HG02885 (cell line): ENCODE data around the gene RNASEH2B.

Experiments used
- ATAC-seq: cut with Tn5 transposase; IDR thresholded peaks from one replicate; pipeline ENCODE4 v1.9.1; 2021; ENCODE audit warnings: mild to moderate bottlenecking; ENCODE audit not compliant: unreplicated experiment, poor library complexity

The RNASEH2B gene

DNA sequence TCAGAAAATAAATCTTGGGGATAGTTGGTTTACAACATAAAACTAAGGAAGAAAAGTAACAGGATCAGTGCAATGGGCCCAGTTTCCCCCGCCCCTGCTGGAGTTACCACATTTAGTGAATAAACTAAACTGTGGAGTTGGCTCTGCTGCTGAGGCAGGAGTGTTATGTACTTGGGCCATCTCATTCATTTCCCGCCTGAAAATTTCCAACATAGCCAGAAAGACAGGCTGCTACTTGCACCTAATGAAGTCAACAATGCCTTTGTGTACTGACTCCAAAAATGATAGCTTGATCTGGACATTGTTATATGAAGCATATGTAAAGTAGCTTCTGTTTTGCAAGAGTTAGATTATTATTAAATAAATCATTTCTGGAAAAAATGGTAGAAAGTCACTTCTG, 7.9 kb upstream of the RNASEH2B start:
- ATAC-seq = no peak

DNA sequence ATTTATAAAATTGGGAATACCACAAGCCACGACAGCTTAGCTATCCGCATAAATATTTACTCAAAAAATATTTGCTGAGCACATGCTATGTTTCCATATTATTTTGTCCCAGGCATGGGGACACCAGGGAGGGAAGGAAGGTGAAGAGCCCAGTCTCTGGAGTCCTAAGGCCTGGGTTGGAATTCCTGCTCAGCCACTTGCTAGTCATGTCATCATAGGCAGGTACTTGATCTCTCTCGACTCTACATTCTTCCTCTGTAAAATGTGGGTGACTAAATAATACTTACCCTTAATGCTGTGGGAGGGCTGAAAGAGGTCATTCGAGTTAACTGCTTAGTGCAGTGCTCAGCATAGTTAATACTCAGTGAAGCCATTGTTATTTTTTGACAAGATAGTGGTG, 4.3 kb upstream of the RNASEH2B start:
- ATAC-seq = no peak

DNA sequence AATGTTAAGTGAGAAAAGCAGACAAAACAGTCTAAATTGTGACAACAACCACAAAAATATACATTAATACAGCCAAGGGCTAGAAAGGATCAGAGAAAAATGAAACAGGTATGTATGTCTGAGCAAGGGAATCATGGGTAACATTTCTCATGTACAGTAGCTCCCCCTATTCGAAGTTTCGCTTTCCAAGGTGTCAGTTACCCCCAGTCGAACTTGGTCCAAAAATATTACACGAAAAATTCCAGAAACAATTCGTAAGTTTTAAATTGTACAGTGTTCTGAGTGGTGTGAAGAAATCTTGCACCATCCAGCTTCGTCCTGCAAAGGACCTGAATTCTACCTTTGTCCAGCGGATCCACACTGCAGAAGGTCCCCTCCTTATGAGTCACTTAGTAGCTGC, 1.8 kb upstream of the RNASEH2B start:
- ATAC-seq = no peak

DNA sequence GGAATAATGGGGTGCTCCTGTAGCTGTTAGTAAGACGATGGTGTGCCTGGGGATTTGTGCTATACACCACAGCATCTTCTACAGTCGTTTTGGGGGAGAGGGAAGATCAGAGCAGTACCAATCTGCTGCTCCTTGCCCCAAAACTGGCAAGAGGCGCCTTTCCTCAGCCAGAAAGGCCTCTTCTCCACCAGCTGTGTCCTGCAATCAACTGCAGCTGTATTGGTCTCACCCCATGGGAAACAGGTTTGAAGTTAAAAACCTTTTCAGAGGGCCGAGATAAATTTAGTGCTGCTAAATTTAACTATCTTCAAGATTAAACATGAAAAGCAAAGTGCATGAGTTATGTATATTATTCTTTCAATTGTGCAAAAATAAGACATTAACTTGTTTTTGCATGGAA, 1.2 kb upstream of the RNASEH2B start:
- no peak for ATAC-seq

DNA sequence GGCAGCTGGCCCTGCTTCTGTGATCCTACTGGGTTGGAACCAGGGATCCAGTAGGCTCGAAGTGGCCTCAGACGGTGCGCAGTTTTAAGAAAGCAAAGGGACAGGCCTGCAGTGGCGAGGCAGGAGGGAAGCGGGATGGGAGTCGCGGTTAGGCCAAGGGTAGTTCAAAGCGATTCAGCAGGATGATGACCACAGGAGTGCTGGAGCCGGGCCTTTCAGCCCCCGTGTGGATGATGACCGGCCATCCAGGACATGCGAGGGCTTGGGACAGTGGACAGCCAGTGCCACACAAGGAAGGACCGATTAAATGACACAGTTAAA, 854 bp downstream of the RNASEH2B start:
- ATAC-seq = peak; percentile 1

DNA sequence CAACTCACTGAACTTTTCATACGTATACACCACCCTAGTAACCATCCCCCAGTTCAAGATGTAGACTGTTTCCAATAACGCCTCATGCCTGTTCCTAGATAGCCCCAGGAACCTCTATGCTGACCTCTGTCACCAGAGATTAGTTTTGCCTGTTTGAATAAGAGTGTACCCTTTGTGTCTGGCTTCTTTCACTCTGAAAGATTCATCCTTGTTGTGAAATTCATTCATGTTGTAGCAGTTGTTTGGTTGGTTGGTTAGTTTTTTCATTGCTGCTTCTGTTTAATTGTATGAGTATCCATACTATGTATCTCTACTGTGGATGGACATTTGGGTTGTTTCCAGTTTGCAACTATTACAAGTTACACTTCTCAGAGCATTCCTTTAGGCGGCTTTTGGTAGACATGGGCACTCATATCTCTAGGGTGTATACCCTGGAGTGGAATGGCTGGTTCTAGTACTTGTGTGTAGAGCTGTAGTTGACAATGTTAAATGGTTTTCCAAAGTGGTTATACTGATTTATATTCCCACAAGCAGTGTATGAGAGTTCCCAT, 1.6 kb downstream of the RNASEH2B start:
- ATAC-seq = no peak

DNA sequence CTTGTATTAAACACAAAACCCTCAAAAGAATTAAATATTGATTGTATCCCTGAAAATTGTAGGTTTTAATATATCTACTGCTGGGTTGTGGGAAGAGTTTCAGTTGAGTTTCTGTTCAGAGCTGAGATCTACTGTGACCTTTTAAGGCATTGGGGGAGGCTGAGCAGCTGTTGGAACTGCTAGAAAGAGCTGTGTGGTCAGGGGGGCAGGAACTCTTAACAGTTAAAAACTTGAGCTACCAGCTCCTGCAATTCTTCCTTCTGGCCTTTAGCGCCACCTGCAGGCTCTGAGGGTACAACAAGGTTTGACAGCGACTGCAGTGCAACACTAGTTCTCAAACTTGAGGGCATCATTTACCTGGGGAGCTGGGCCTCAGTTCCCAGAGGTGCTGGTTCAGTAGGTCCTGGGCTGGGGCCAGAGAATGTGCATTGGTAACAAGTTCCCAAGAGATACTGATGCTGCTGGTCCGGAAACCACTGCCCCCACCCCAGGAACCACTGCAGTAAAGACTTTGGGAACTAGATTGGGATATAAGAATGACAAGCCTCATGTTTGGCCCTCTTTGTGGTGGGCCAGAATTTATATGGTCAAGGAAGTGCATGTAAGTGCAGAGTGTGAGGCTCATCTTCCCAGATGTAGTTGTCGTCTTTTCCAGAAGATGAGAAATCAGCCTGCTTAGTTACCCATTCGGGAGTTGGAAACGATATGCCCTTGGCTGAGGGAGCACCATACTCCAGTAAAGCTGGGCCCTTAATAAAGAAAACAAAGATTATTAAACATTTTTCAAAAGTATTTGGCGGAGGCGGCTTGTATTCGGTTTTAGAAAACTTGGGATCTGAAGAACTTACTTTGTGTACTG, 2.6 kb downstream of the RNASEH2B start:
- ATAC-seq = peak; percentile 51

DNA sequence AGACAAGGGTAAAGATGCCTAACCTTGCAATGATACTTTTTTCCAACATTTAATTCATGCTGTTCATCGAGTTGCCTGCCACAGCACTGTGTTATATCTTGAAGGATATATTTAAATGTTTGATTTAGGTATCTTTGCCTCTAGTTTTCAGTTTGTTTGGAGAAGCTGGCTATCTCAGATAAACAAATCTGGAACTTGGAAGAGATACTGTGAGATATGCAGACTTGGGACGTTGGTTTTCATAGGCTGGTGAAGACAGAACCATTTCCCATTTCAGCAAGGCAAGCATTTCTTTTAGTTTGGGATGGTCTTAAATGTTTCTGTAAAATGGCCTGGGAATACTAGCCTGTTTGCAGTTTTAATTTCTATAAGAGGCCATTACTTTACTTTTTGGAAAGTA, 3.3 kb downstream of the RNASEH2B start:
- ATAC-seq = no peak

DNA sequence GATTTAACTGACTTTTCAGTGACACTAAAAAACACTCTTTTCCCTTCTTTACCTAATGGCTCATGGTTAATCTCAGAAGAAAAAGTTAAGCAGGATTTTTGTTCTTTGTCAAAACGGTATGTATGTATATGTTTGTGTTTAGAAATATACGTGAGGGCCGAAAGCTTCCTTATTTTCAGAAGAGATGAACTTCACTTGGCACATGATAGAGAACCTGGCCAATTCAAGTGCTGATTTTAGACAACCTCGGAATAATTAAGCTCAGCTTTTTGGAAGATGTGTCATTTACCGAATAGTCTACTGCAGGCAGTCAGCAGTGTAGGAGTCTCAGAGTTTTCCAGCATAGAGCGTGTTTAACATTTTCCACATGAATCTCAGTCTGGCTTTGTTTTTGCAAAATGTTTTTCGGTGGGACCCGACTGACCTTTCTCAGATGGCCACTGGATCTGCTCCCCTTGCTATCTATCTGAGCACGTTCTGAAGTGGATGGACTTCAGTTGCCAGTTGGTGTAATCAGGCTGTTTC, 4.6 kb downstream of the RNASEH2B start:
- ATAC-seq = no peak

DNA sequence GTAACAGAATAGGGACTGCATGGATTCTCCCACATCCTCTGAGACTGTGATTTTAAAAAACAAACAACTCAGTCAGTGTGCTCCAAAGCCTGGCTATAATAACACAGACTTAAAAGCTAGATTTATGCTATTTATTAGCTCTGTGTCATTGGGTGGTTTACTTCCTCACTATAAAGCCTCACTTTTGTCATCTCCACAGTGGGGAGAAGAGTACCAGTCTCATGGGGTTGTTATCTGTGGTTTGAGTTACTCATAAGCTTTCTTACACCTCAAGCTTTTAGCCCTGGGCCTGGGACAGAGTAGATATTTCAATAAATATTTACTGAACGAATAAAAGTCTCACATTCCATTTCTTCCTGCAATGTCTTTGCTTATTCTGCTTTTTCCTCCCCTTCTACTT, 5.3 kb downstream of the RNASEH2B start:
- peak; percentile 38 for ATAC-seq

DNA sequence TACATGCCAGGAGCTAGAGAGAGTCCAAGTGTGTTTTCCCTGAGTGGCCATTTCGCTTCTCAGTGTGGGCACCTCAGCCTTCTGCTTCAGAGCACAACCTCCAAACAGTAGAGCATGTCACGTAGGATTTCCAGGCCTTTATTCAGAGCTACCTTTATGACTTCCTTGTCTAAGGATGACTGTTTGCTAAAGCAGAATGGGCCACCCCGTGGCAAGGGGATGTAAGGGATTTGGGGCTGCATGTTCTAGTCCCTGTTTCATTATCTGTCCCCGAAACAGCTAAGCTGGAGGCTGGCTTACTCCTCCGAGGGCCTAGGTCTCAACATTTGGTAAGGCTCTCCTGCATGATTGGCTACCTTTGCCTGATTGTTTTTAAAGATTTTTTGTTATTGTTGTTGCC, 6.0 kb downstream of the RNASEH2B start:
- peak; percentile 41 for ATAC-seq

DNA sequence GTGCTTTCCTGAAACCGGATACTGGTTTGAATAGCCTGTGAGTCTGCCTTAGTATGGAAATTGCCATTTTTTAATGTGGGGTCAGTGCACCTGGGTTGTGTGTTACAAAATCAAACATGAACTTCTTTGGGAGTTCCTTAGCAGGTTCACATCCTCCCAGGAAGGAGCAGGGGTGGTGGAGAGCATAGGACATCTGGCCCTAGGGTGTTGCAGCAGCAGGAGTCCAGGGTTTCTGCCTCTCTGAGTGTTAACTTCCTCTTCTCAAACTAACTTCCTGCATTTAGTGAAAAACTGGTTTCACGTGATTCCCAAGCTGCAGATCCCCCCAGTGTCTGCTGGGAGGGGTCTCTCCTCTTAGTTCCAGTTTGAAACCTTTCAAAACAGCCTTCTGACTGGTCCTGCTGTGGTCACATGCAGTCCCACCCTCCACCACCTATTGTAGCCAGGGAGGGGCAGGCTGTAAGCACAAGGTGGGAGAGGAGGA, 7.2 kb downstream of the RNASEH2B start:
- ATAC-seq = peak; percentile 33

DNA sequence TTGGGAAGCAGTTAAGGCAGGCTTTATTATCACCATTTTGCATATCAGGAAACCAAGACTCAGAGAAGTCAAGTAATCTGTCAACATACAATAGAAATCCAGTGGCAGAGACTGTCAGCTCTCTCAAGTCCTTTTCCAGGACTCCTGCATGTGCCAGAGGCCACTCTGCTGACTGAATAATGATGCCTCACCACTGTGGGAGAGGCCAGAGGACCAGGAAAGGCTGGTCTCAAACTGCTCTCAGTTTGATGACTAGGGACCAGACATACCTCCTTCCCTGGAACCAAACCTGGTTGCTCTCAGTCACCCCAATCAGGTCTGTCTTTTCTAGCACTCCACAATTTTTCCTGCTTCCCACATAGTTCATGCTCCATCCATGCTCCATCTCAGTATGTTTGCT, 8.0 kb downstream of the RNASEH2B start:
- no peak for ATAC-seq

DNA sequence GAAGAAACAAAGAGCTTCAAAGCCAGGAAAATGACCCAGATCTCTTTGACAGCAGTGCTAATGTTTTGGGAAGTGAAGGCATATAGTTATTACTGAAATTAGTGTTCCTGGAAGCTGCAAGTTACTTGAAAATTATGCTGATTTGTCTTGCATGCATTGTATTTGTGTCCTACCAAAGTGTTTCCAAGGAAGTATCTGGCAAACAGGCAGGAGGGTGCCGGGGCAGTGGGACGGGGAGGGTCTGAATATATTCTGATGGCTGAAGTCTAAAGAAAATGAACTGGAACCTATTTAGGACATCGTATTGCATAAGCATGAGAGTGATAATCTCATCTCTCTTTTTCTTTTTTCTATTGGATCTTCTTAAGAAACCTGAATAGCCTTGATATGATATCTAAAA, 9.0 kb downstream of the RNASEH2B start:
- no peak for ATAC-seq

DNA sequence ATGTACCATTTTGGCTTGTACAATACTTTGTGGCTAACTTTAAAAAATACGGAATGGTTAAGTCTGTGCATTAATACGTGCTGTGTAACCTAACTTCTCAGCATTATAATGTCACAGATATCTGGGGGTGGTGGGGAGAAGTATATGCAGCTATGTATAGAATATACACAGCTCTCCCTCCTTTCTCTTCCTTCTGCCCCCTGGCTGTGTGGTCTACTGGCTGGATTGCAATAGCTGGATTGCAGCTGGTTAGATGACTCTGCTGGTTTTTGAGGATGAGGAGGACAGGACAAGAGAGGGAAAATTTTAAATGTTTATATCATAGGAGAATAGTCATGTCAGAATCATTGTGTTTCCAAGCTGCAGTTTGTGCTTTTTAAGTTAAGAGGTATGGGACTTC, 9.7 kb downstream of the RNASEH2B start:
- ATAC-seq = no peak

DNA sequence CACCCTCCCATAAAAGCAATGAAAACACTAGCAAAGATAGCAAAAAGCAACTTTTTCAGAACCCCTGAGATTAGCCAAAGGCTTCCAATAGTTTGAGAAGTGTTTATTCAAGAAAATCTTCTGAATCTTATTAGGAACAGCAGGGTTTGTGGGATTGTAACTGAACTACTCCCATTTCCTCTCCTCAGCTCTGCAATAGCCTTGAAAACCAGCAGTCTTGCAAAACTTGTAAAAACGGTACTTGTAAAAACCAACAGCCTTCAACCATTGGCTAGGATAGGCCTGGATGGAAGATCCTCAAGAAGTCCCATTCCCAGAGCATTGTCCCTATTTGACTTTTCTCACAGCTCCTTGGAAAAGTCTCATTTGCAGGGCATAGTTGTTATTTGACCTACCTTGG, 12.1 kb downstream of the RNASEH2B start:
- no peak for ATAC-seq

DNA sequence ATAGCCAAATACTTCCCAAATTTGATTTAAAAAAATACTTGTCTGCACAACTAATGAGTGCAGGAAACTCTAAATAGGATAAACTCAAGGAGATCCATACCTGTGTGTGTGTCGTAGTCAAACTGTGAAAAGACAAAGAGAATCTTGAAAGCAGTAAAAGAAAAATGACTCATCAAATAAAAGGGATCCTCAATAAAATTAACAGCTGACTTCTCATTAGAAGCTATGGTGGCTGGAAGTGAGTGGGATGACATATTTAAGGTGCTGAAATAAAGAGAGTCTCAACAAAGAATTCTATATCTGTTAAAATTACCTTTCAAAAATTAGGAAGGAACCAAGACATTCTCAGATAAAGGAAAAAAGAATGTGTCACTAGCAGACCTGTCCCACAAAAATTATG, 13.7 kb downstream of the RNASEH2B start:
- ATAC-seq = no peak

DNA sequence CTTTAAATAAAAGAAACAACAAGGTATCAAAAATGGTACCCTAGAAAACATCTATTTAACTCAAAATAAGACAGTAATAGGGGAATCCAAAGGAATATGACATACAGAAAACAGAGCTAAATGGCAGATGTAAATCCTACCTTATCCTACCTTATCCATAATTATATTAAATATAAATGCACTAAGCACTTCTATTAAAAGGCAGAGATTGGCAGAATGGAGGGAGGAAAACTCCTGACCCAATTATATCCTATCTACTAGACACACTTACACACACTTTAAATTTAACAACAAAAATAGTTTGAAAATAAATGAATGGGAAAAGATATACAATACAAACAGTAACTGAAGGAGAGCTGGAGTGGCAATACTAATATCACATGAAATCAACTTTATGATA, 14.4 kb downstream of the RNASEH2B start:
- ATAC-seq = no peak

DNA sequence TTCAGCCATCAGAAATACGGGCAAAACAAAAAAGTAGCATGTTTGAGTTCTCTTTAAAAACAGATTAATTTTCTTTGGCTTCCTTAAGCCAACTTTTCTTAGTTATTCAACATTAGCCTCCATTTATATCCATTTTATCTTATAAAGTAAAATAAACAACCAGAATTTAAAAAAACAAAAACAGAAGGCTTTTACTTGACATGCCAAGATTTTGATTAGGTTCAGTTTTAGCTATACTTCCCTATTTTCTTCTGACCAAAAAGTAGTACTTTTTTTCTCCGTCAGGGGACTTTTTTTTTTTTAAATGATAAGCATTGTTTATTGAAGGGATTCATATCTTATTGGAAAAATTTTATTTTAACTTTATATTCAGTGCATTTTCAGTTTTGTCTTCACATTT, 18.1 kb downstream of the RNASEH2B start:
- no peak for ATAC-seq

DNA sequence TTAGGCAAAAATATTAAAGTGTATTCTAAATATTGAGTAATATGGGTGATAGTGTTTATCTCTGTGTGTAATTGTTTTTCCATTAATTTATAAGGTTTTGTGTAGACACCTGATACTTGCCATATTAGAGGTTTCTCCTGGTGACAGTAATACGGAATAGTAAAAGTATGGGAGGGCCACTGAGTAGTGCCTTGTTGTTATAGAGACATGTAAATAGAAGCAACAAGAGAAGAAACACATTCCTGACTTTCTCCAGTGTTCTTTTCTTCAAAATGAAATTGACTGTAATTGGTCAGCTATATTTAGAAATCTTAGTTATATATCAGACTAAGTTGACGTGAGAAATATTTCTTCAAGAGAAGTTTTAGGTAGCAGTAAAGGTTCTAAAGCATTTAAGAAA, 18.5 kb downstream of the RNASEH2B start:
- ATAC-seq = no peak

DNA sequence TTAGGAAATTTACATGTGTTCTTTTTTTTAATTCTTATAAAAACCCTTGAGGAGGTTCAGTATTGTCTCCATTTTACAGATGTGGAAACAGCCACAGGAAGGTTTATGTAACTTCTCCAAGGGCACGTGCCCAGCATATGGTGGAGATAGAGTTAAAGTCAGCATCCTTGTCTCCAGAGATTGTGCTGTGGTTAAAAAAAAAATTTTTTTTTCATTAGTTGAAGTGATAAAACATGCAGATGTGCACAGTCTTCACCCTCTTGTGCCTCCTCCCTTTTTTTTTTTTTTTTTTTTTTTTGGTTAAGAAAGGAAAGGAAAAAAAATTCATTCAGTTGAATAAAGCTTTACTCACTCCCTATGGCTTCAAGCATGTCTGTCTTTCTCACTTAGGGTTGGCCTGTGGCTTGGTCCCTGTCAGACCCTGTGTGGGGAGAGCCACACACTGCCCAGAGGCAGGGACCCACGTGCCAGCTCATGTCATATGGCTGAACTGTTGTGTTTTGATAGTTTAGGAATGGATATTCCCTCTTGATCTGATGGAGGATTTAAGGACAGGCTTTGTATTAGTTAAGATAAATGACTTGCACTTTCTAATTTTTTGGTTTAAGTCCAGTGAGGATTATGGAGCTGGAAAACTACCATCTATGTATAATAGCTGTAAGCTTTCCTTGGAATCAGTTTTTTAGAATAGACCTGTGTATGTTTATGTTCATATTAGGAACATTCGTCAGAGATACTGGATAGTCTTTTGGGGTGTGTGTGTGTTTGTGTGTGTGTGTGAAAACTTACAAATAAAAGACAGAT, 19.3 kb downstream of the RNASEH2B start:
- ATAC-seq = no peak
